Measurements from ENCODE around the gene PHF2.

The PHF2 gene

GRCh38 chr9:93634311-93635185 lies 58.2 kb downstream of the PHF2 start:
- no peak for ATAC-seq

- no peak for ATAC-seq
Observed at GRCh38 chr9:93635186-93636107, 59.1 kb downstream of the PHF2 start.

DNA sequence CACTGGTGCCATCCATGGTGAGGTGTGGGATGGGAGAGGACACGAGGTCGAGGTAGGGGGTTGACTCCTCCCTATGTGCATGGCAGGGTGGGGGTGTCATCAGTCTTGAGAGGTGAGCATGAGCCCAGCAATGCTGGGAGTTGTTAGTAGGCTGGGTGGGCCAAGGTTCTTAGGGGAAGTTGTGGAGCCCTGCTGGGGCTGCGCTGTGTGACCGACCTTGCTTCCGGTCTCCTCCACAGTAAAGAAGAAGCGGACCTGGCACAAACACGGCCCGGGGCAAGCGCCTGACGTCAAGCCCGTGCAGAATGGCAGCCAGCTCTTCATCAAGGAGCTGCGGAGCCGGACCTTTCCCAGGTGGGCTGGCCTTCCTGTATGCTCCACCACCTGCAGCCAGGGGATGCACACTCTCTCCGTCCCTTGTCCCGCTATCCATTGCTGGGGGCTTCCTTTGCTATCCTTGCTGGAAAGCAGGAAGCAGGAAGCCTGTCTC lies 59.8 kb downstream of the PHF2 start:
- no peak for ATAC-seq

GRCh38 chr9:93636667-93637066 lies 60.3 kb downstream of the PHF2 start:
- ATAC-seq, result no peak

DNA sequence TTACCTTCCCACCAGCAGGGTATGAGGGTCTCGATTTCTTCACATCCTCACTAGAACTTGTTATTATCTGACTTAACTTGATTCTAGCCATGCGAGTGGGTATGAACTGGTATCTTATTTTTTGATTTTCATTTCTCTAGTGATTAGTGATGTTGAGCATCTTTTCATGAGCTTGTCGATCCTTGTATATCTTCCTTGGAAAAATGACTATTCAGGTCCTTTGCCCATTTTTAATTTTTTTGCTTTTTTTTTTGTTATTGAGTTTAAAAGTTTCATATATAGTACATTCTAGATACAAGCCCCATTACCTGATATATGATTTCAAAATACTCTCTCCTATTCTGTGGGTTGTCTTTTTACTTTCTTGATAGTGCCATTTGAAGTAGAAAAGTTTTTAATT lies 61.5 kb downstream of the PHF2 start:
- ATAC-seq, result no peak

GRCh38 chr9:93640027-93640426 lies 63.6 kb downstream of the PHF2 start:
- no peak for ATAC-seq

GRCh38 chr9:93642961-93643360 lies 66.6 kb downstream of the PHF2 start:
- no peak for ATAC-seq

GRCh38 chr9:93644397-93645088 lies 68.2 kb downstream of the PHF2 start:
- ATAC-seq, result no peak

- no peak for ATAC-seq
Observed at GRCh38 chr9:93645149-93645889, 68.9 kb downstream of the PHF2 start.

GRCh38 chr9:93645921-93646639 lies 69.7 kb downstream of the PHF2 start:
- no peak for ATAC-seq

DNA sequence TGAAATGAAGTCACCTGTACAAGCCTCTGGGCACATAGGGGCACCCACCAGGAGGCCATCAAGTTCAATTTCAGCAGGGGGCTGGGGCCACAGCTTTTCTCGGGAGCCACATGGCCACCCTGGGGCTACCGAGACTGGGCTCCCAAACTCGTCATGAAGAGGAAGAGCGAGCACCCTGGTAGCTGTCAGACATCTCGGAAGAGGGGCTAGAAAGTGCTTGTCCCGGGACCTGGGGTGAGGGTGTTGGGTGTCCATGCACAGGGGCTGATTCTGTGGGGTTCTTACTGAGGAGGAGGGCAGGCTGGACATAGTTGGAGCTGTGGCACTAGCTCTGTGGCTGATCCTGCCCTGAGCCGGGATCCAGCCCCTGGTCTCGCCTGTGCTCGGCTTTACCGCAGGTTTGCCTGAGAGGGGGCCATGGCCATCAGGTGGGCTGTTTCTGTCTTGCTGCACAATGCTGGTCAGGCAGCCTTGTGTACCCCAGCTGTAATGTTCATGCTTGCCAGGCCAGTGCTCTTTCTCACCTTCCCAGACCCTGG lies 70.3 kb downstream of the PHF2 start:
- ATAC-seq, result no peak

DNA sequence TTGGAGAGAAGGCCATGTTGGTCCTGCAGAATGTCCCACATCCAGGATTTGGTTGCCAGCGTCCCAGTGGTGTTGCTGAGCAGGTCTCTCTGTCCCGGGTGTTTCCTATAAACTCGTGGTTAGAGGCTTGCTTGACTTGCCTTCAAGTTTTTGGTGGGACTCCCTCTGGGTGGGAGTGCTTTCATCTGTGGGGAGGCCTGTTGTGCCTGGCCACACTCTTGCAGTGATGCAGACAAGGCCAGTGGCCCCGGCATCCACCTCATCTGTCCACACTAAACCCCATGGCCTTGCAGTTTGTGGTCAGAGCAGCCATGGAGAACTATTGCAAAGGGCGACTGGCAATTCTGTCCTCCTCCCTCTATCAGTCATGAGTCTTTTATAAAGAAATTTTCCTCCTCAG lies 71.8 kb downstream of the PHF2 start:
- no peak for ATAC-seq

DNA sequence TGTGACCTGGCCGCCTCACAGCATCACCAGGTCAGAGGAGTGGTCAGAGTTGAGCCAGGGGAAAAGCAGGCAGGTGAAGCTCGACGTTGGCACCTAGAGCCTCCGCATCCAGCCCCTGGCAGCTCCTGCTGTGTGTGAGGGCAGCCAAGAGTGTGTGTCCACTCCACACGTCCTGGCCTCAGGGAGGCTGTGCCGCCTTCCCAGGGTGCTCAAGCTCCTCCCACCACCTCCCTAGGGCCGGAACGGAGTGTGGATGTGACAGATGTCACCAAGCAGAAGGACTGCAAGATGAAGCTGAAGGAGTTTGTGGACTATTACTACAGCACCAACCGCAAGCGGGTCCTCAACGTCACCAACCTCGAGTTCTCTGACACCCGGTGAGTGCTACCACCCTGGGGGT lies 72.5 kb downstream of the PHF2 start:
- no peak for ATAC-seq

DNA sequence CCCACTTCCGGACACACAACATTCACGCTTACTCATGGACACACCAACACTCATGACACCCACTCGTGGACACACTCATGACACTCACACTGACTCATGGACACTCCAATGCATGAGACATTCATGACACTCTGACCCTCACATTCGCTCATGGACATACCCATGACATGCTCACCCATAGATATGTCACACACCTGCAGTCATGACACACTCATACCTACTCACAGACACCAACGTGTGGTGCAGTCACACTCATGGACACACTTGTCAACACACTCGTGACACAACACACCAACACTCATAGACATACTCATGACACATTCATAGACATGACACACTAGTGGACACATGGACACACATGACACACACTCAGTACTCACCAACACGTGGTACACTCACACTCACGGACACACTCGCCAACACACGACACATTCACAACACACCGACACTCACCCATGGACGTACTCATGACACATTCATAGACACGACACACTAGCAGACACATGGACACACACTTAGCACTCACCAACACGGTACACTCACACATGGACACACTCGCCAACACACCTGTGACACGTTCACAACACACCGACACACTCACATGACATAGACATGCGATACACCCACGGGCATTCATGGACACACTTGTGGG lies 73.4 kb downstream of the PHF2 start:
- ATAC-seq, result no peak

DNA sequence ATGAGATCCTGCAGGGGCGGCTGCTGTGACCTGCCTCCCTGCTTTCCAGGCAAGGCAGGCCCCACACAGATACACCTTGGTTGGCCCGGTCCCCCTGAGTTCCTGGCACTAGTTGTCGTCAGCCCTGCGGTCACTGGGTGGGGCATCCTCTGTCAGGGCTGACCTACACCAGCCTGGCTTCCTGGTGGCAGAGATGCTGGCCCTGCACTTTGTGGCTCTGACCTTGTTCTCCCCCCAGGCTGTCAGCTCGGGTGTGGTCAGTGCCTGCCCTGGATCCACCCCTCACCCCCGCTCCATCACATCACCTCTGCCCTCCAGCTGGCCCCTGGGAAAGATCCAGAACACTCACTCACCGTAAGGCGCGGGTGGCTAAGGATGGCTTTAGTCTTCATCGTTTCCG lies 74.1 kb downstream of the PHF2 start:
- no peak for ATAC-seq

GRCh38 chr9:93651521-93651950 lies 75.2 kb downstream of the PHF2 start:
- ATAC-seq, result no peak

DNA sequence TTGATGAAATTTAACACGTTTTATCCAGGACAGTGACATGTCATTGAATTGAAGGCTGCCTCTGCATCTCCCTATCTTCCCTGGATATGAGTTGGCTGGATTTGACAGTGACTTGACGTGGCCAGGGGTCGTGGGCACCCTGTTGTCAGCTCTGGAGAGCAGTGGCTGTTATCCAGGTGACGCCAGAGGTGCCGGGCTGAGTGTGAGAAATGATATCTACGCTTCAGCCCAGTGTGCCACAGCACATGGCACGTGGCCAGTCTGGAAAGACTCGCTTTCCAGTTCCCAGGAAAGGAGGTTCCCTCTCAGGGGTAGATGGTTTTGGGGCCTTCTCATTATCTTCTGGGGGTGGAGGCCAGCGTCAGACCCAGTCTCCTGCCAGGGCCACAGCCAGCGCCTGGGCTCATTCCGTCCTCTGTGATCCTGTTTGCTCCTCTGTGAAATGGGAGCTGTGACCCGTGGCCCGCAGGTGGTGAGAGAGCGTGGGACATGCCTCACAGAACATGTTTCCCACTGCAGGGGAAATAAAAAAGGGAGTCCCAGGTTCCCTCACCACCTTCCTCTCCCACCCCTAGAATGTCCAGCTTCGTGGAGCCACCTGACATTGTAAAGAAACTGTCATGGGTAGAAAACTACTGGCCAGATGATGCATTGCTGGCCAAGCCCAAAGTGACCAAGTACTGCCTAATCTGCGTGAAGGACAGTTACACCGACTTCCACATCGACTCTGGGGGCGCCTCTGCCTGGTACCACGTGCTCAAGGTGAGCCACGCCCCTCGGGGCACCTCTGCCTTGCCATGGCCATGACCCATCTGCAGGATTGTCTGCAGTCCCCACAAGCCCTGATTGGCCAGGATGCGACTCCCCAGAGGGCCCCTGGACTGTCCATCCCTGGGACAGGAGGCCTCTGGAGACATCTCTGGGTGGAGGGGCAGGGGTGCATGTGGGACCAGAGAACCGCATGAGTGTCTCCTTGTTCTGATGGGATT lies 76.5 kb downstream of the PHF2 start:
- no peak for ATAC-seq

DNA sequence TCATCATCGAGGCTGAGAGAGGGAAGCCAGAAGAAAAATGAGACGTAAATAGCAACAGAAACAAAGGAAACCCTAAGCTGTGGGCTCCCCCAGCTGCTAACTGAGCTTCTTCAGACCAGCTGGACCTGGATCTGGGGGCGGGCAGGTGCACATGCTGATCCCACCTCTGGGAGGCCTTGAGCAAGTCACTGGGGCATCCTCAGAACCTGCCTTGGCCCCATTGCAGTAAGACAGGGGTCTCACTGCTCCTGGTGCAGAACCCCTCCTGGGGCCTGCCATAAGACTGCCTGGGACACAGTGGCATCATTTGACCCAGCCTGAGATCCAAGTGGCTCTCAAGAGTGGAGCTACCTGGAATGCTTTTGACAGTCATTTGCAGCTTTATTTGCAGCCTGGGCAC lies 77.4 kb downstream of the PHF2 start:
- no peak for ATAC-seq

- ATAC-seq, result no peak
Observed at GRCh38 chr9:93654351-93654961, 78.1 kb downstream of the PHF2 start.

Measured in activated CD4-positive, CD25-positive, alpha-beta regulatory T cell treated with anti-CD3 and anti-CD28 coated beads, Interleukin-2, amount 50 U/mL, for 24 hours (primary cell).